Body of pancreas (tissue), 4 donors: ENCODE measurements around the gene ZCCHC3. TPM values are rescaled to one million over a fixed set of nuclear protein-coding genes. Genes with fewer than 3 reads are reported as not detected.

Source experiments
- ATAC-seq: fragments of 150-250 bp; one replicate; pipeline ENCODE4 v1.9.1; 2016
- DNase-seq, 4 donors: peaks; one replicate each; pipeline ENCODE4 v3.0.0-alpha.2; 2019
- H3K27ac ChIP-seq, 4 donors: fragments of 200-600 bp; sonication (generic); 1 replicate in 3 of 4; 2 replicates in 1 of 4; pipeline versions ENCODE4 v1.5.1 to v1.6.1; 2016 to 2019; ENCODE audit warnings: mild to moderate bottlenecking in 1 of 4, mixed read lengths in 1 of 4, moderate library complexity in 1 of 4
- H3K27me3 ChIP-seq, 2 donors: fragments of 200-600 bp; sonication (generic); one replicate each; pipeline ENCODE4 v1.6.0; 2016; ENCODE audit warnings: mild to moderate bottlenecking in 1 of 2
- H3K36me3 ChIP-seq, 2 donors: fragments of 200-600 bp; sonication (generic); replicated peaks in 1 of 2; 2 replicates each; pipeline ENCODE4 v1.5.1; 2016; ENCODE audit warnings: low read depth in 2 of 2; ENCODE audit not compliant: insufficient read depth in 1 of 2
- H3K4me1 ChIP-seq: fragments of 200-600 bp; sonication (generic); one replicate; pipeline ENCODE4 v1.6.0; 2016
- H3K4me3 ChIP-seq, 2 donors: fragments of 200-600 bp; sonication (generic); 1 replicate in 1 of 2; 2 replicates in 1 of 2; pipeline ENCODE4 v1.5.1; 2016 to 2019
- H3K9me3 ChIP-seq, 3 donors: fragments of 200-600 bp; sonication (generic); 1 replicate in 2 of 3; 2 replicates in 1 of 3; pipeline ENCODE4 v1.5.1; 2016
- CTCF ChIP-seq, 7 experiments: fragments of 450-650 bp in 4 of 7; fragments of 200-600 bp in 3 of 7; sonication (generic) in 3 of 7; IDR thresholded peaks; one replicate each; pipeline ENCODE4 v1.5.1; 2016 to 2019; ENCODE audit warnings: antibody characterized with exemption in 7 of 7
- POLR2A ChIP-seq, 3 donors: fragments of 450-650 bp; IDR thresholded peaks; one replicate each; pipeline ENCODE4 v1.6.1; 2016; ENCODE audit warnings: antibody characterized with exemption in 3 of 3, mild to moderate bottlenecking in 2 of 3
- WGBS, 2 donors: methylation state at CpG; one replicate each; pipeline ENCODE4 v1.1.5; 2017; 5-methylcytosine and 5-hydroxymethylcytosine counted together
- intact Hi-C: fragments of 100-400 bp; cut with DNase I; formaldehyde crosslinking; loops from one replicate; pipeline ENCODE4 v1.15.1; 2023
- total RNA-seq, 2 donors: library from RNA; depleted of rRNA; stranded (reverse); fragments of >200 nt; gene quantifications; one replicate each; pipeline ENCODE4 v1.1.0, GENCODE V29; 2016

The ZCCHC3 gene
- total RNA-seq, 2 donors from 2014 or later: 12.2 to 16.5 TPM

- DNase-seq (peak; percentile 54 to 68 (median 63)), ATAC-seq (peak; percentile 68)
- H3K27me3 ChIP-seq: no peaks in the 10 kb centered on the region
- intact Hi-C loops: no loop called here
- H3K9me3 ChIP-seq: no peaks in the 10 kb centered on the region
- H3K4me1 ChIP-seq: peaks cover 31% of the 10 kb centered on the region
- H3K36me3 ChIP-seq: no peaks in the 10 kb centered on the region
- peak within 1 kb of the TSS; percentile 50 to 71 for H3K4me3 ChIP-seq
- no peak for TF ChIP-seq CTCF (IDR thresholded peaks at IDR 0.05)
- peak in 2 of 3 donors; percentile 33 to 37 for TF ChIP-seq POLR2A (IDR thresholded peaks at IDR 0.05)
- WGBS, 2 donors: 5 to 11% methylated on average over 24 to 50 of the region's 50 CpGs
- peak within 1 kb of the TSS; percentile 71 to 89 (median 84) for H3K27ac ChIP-seq
These were observed 49.4 kb downstream of the ZCCHC3 start, which contains the start of gene NRSN2 for GRCh38 chr20:346640-347316. TSS of gene NRSN2 (plus strand) at chr20:347111. CDS start at chr20:349644, 2,533 bp downstream.

- intact Hi-C loops: no loop called here
- Histone ChIP-seq H3K9me3 (no peaks in the 10 kb centered on the region), H3K27me3 (no peaks in the 10 kb centered on the region), H3K4me1 (peaks cover 31% of the 10 kb centered on the region), H3K27ac (peak overlapping the region; percentile 71 to 89 (median 84)), H3K4me3 (peak overlapping the region; percentile 50 to 71), H3K36me3 (no peaks in the 10 kb centered on the region)
- TF ChIP-seq POLR2A (IDR thresholded peaks at IDR 0.05): no peak
- TF ChIP-seq CTCF (IDR thresholded peaks at IDR 0.05): no peak
- DNase-seq (no peak), ATAC-seq (no peak)
- WGBS, 2 donors: 3% methylated on average over 19 of the region's 19 CpGs; no CpG with 5 or more reads in 1 of the 2 donors
These were observed 49.9 kb downstream of the ZCCHC3 start for GRCh38 chr20:347317-347639.

GRCh38 chr20:347640-348484 lies 50.5 kb downstream of the ZCCHC3 start:
- Histone ChIP-seq H3K4me1 (peaks cover 31% of the 10 kb centered on the region), H3K36me3 (no peaks in the 10 kb centered on the region), H3K4me3 (peak overlapping the region; percentile 50 to 71), H3K27me3 (no peaks in the 10 kb centered on the region), H3K9me3 (no peaks in the 10 kb centered on the region), H3K27ac (peak overlapping the region; percentile 71 to 89 (median 84))
- WGBS, 2 donors: 0 to 3% methylated on average over 22 to 54 of the region's 61 CpGs
- ATAC-seq: peak; percentile 86
- DNase-seq: peak; percentile 81 to 92 (median 88)
- TF ChIP-seq CTCF (IDR thresholded peaks at IDR 0.05): no peak
- peak; percentile 46 to 70 (median 58) for TF ChIP-seq POLR2A (IDR thresholded peaks at IDR 0.05)
- intact Hi-C loops: no loop called here

GRCh38 chr20:348972-349841 lies 51.8 kb downstream of the ZCCHC3 start:
- Histone ChIP-seq H3K27ac (peak overlapping the region in 1 of 4 donors; percentile 86), H3K9me3 (no peaks in the 10 kb centered on the region), H3K27me3 (no peaks in the 10 kb centered on the region), H3K4me3 (no peak overlapping the region), H3K4me1 (peaks cover 31% of the 10 kb centered on the region), H3K36me3 (no peaks in the 10 kb centered on the region)
- peak in 1 of 4 donors; percentile 30 for DNase-seq
- no peak for TF ChIP-seq CTCF (IDR thresholded peaks at IDR 0.05)
- no peak for TF ChIP-seq POLR2A (IDR thresholded peaks at IDR 0.05)
- intact Hi-C loops: no loop called here
- WGBS, 2 donors: 76 to 86% methylated on average over 4 to 18 of the region's 19 CpGs
- ATAC-seq: no peak

Other genes with a start within 250 kb of the ZCCHC3 start
- gene DEFB125, start 209.9 kb upstream of the ZCCHC3 start, total RNA-seq: not detected
- not detected for gene DEFB126, start 155.0 kb upstream of the ZCCHC3 start, total RNA-seq
- not detected for gene DEFB127, start 140.1 kb upstream of the ZCCHC3 start, total RNA-seq
- not detected for gene DEFB128, start 107.9 kb upstream of the ZCCHC3 start, total RNA-seq
- not detected for gene DEFB129, start 70.3 kb upstream of the ZCCHC3 start, total RNA-seq
- not detected for gene DEFB132, start 39.8 kb upstream of the ZCCHC3 start, total RNA-seq
- gene C20orf96, start 6.8 kb upstream of the ZCCHC3 start, total RNA-seq: 1 to 10 TPM in 1 of 2 donors, under 1 TPM in 1; 0.33 to 1.8 TPM
- 10 to 100 TPM in 1 of 2 donors, 1 to 10 TPM in 1; 6.2 to 17.1 TPM for gene SOX12, start 28.0 kb downstream of the ZCCHC3 start, total RNA-seq
- gene NRSN2, start 49.5 kb downstream of the ZCCHC3 start, total RNA-seq: 10 to 100 TPM; 13.8 to 15.6 TPM
- 10 to 100 TPM; 13.2 to 19.8 TPM for gene TRIB3, start 83.2 kb downstream of the ZCCHC3 start, total RNA-seq
- gene RBCK1, start 110.7 kb downstream of the ZCCHC3 start, total RNA-seq: 10 to 100 TPM; 36.1 to 95.9 TPM
- gene TBC1D20, start 165.0 kb downstream of the ZCCHC3 start, total RNA-seq: 10 to 100 TPM; 16.3 to 27.4 TPM
- 10 to 100 TPM; 40.5 to 52.7 TPM for gene CSNK2A1, start 246.2 kb downstream of the ZCCHC3 start, total RNA-seq